ENCODE data around the gene MARCO. TPM values are rescaled to one million over a fixed set of nuclear protein-coding genes. Genes with fewer than 3 reads are reported as not detected.

The MARCO gene
- total and polyA plus RNA-seq, 2 of the 8 experiments (the other 6 are each of a cell fraction or from before 2014, with no cell fraction given): not detected

- no peak for TF ChIP-seq CHD7 (IDR thresholded peaks at IDR 0.05; ENCODE audit: insufficient replicate concordance, low read length)
Observed at GRCh38 chr2:119015845-119016244, 73.9 kb downstream of the MARCO start (continued).

All from H1 (cell line).